Esophagus squamous epithelium (tissue), 4 donors: ENCODE data around the gene NTN3.

Experiments used
- POLR2A ChIP-seq, 4 donors: fragments of 450-650 bp; IDR thresholded peaks; one replicate each; pipeline ENCODE4 v1.6.1; 2017; ENCODE audit warnings: antibody characterized with exemption in 4 of 4, mild to moderate bottlenecking in 4 of 4, moderate library complexity in 3 of 4
- TF ChIP-seq, protein P1 (sequence below), 6 experiments: fragments of 450-650 bp in 4 of 6; fragments of 200-600 bp in 2 of 6; sonication (generic) in 2 of 6; IDR thresholded peaks; one replicate each; pipeline ENCODE4 v1.5.1; 2016 to 2019; ENCODE audit warnings: antibody characterized with exemption in 6 of 6, mild to moderate bottlenecking in 4 of 6, moderate library complexity in 4 of 6

DNA sequence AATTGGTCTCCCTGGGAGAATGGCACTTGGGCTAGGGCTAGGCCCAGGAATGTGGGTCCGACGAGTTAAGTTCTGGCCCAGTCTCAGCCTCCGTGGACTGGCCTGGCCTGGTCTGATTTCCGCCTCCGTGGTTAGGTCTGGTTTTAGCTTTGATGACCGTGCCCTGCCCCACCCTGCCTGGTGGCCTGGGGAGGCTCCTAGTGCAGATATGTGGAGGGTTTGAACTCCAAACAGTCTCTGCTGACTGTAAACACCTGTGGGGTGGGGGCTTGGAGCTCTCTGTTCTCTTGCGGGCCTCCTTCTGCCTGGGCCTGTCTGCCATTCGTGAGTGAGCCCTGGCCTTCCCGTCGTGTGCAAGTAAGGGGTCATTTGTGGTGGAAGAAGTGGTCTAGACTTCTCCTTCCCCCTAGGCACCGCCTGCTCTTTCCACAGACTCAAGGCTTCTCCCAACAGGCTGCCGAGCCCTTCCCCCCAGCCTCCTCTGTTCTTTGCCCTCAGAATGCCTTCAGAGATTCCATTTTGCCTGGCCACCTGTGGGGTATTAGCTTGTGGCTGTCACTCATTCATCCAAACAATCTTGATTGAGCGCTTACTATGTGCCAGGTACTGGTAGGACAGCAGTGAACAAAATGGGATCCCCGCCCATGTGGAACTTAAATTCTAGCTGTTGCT is 44.2 kb downstream of the NTN3 start:
- peak in 1 of 4 donors; percentile 23 for TF ChIP-seq POLR2A (IDR thresholded peaks at IDR 0.05)
- TF ChIP-seq, protein P1, sequence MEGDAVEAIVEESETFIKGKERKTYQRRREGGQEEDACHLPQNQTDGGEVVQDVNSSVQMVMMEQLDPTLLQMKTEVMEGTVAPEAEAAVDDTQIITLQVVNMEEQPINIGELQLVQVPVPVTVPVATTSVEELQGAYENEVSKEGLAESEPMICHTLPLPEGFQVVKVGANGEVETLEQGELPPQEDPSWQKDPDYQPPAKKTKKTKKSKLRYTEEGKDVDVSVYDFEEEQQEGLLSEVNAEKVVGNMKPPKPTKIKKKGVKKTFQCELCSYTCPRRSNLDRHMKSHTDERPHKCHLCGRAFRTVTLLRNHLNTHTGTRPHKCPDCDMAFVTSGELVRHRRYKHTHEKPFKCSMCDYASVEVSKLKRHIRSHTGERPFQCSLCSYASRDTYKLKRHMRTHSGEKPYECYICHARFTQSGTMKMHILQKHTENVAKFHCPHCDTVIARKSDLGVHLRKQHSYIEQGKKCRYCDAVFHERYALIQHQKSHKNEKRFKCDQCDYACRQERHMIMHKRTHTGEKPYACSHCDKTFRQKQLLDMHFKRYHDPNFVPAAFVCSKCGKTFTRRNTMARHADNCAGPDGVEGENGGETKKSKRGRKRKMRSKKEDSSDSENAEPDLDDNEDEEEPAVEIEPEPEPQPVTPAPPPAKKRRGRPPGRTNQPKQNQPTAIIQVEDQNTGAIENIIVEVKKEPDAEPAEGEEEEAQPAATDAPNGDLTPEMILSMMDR (IDR thresholded peaks at IDR 0.05) = no peak
